ENCODE results near the gene RBMS2.

RBMS2 gene

DNA sequence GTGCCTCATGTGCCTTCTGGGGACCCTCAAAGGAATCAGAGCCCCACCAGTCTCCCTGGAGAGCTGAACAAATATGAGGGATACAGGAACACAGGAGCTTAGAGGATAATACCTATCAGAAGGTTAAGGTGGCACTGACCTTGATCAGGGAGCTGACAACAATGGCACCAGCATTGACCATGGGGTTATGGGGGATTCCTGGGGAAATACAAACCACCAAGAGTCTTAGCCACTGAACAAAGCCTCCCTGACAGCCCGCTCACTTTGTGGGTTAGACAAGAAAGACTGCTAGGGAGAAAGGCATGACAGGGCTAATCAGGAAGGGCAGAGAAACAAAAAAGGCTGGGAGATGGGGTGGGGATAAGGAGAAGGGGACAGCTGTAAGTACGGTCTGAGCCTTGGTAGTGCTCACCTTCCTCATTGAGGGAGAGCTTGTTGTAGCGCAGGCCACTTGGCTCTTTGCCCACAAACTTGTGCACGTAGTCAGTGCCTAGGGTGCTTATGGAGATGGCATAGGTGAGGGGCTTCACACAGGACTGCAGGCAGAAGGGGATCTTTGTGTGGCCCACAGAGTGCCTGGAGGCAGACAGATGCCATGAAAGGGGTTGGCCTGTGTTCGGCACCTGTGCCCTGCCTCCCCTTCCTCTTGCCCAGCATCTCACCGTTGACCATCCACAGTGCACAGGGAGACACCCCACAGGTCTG is 43.9 kb upstream of the RBMS2 start:
- ChIA-PET POLR2A (interaction anchor here (1.3 kb wide), 1 partner anchor 256 kb away, joined by 4 read pairs; the partner anchor contains the start of gene RNF41), CTCF (interaction anchor here (0.6 kb wide), 1 partner anchor 14 kb away, joined by 4 read pairs; no protein-coding TSS in a partner anchor)
- Histone ChIP-seq H3K36me3 (ENCODE audit: control insufficient read depth in 2 of 2, insufficient read depth in 1 of 2, low read length in 2 of 2) (peaks cover 0 to 11% of the 10 kb centered on the region in 2 experiments; a peak in 2 of 3 replicates), H3K4me3 (ENCODE audit: low read depth, low read length) (no peak overlapping the region), H3K9me3 (ENCODE audit: control insufficient read depth, insufficient read depth, low read depth, low read length) (no peaks in the 10 kb centered on the region), H3K4me1 (ENCODE audit: control insufficient read depth, insufficient read depth, low read length) (no peaks in the 10 kb centered on the region), H3K27ac (ENCODE audit: extremely low read depth, low read depth, low read length) (no peak overlapping the region)
- no peak for TF ChIP-seq WT1 (tag by site-specific recombination; IDR thresholded peaks at IDR 0.05)

DNA sequence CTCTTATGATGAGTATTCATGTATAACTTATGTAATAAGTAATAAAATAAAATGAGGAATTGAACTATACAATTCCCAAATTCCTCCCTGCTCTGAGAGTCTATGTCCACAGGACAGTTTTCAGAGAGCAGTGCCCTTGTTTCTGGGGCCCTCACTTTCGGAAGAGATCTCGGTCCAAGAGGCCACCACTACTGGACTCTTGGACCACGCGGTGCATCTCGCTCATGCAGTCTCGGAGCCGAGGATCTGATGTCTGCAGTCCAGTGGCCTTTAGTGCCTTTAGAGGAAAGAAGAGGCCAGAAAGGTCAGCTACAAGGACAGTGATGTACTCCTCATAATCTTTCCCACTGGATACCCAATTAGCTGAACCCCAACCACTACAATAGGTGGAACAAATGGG is 42.0 kb upstream of the RBMS2 start:
- H3K9me3 ChIP-seq (ENCODE audit: control insufficient read depth, insufficient read depth, low read depth, low read length), result no peaks in the 10 kb centered on the region
- peaks cover 0 to 1% of the 10 kb centered on the region in 2 experiments; a peak in 1 of 3 replicates for H3K36me3 ChIP-seq (ENCODE audit: control insufficient read depth in 2 of 2, insufficient read depth in 1 of 2, low read length in 2 of 2)
- POLR2A ChIA-PET, result interaction anchor here (0.5 kb wide), 1 partner anchor 168 kb away, joined by 3 read pairs; no protein-coding TSS in a partner anchor
- no peaks in the 10 kb centered on the region for H3K4me1 ChIP-seq (ENCODE audit: control insufficient read depth, insufficient read depth, low read length)
- CTCF ChIA-PET, result no interaction called here
- no peak overlapping the region for H3K27ac ChIP-seq (ENCODE audit: extremely low read depth, low read depth, low read length)
- no peak for TF ChIP-seq MEIS1 (CRISPR knock-in tag; IDR thresholded peaks at IDR 0.05; ENCODE audit: borderline replicate concordance)
- no peak for TF ChIP-seq ZNF146 (tag by site-specific recombination; IDR thresholded peaks at IDR 0.05)
- TF ChIP-seq ZNF114 (tag by site-specific recombination; IDR thresholded peaks at IDR 0.05), result no peak
- no peak overlapping the region for H3K4me3 ChIP-seq (ENCODE audit: low read depth, low read length)

DNA sequence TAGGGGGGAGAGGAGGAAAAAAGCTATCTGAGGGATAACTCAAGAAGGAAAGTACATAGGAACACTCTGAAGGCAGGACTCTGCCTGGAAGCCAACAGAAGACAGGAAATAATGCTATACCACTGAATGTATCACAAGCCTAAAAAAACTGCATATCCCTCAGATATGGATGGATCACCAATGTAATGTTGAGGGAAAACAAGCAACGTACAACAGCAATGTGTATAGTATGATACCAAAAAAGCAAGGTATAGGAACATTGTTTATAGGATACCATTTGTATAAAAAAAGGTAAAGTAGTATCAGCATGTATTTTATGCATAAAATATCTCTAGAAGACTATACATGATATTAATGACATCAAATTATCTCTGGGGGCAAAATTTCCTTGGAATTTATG is 37.1 kb upstream of the RBMS2 start:
- Histone ChIP-seq H3K4me1 (ENCODE audit: control insufficient read depth, insufficient read depth, low read length) (no peaks in the 10 kb centered on the region), H3K27ac (ENCODE audit: extremely low read depth, low read depth, low read length) (no peak overlapping the region), H3K9me3 (ENCODE audit: control insufficient read depth, insufficient read depth, low read depth, low read length) (no peaks in the 10 kb centered on the region), H3K4me3 (ENCODE audit: low read depth, low read length) (no peak overlapping the region), H3K36me3 (ENCODE audit: control insufficient read depth in 2 of 2, insufficient read depth in 1 of 2, low read length in 2 of 2) (no peaks in the 10 kb centered on the region)
- ChIA-PET CTCF (interaction anchor here (0.6 to 0.7 kb wide), 3 partner anchors 278 to 489 kb away, joined by 3 read pairs; partner anchors contain the start of gene SMARCC2), POLR2A (no interaction called here)
- TF ChIP-seq ZNF266 (tag by site-specific recombination; IDR thresholded peaks at IDR 0.05; ENCODE audit: low read depth) (no peak), ZNF133 (tag by site-specific recombination; IDR thresholded peaks at IDR 0.05) (peak; percentile 91)

DNA sequence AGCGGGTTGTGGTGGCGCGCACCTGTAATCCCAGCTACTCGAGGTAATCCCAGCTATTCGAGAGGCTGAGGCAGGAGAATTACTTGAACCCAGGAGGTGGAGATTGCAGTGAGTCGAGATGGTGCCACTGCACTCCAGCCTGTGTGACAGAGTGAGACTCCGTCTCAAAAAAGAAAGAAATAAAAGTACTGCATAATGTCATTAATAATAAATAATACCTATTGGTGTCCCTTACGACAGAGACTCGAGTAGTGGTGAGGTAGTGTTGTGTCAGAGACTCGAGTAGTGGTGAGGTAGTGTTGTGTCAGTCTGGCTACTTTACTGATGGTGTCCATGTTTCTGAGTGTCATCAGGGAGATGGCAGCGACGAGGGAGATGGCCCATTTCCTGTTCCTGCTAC is 34.9 kb upstream of the RBMS2 start:
- CTCF ChIA-PET, result no interaction called here
- Histone ChIP-seq H3K36me3 (ENCODE audit: control insufficient read depth in 2 of 2, insufficient read depth in 1 of 2, low read length in 2 of 2) (no peaks in the 10 kb centered on the region), H3K9me3 (ENCODE audit: control insufficient read depth, insufficient read depth, low read depth, low read length) (no peaks in the 10 kb centered on the region), H3K27ac (ENCODE audit: extremely low read depth, low read depth, low read length) (no peak overlapping the region), H3K4me1 (ENCODE audit: control insufficient read depth, insufficient read depth, low read length) (no peaks in the 10 kb centered on the region), H3K4me3 (ENCODE audit: low read depth, low read length) (no peak overlapping the region)
- POLR2A ChIA-PET, result no interaction called here
- TF ChIP-seq, protein P1, sequence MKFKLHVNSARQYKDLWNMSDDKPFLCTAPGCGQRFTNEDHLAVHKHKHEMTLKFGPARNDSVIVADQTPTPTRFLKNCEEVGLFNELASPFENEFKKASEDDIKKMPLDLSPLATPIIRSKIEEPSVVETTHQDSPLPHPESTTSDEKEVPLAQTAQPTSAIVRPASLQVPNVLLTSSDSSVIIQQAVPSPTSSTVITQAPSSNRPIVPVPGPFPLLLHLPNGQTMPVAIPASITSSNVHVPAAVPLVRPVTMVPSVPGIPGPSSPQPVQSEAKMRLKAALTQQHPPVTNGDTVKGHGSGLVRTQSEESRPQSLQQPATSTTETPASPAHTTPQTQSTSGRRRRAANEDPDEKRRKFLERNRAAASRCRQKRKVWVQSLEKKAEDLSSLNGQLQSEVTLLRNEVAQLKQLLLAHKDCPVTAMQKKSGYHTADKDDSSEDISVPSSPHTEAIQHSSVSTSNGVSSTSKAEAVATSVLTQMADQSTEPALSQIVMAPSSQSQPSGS (tag by site-specific recombination; IDR thresholded peaks at IDR 0.05; ENCODE audit: low read depth), result peak; percentile 93
- no peak for TF ChIP-seq BCL11B (tag by site-specific recombination; IDR thresholded peaks at IDR 0.05; ENCODE audit: low read depth)

DNA sequence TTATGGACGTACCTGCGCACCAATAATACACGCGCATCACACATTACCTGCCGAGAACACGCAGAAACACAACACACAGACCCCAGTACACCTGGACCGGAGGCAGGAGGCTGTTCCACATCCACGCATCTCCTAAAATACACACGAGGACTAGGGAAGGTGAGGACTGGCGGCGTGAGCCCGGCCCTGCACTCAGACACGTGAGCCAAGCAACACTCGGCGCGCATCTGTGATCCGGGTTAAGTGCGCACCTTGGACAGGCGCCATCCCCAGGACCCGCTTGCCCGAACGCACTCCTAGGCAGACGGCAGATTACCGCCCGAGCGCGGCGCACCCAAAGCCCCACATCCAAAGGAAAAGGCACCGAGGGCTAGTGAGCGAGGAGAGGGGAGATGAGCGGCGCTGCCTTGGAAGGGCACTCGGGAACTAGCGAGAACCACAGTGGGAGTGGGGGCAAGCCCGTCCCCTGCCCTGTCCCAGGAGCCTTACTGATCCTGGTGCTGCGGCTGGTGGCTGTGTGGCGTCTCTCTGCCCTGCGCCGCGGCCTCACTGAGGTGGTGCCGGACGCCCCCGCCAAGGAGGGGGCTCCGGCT is 34.1 kb upstream of the RBMS2 start:
- Histone ChIP-seq H3K4me1 (ENCODE audit: control insufficient read depth, insufficient read depth, low read length) (no peaks in the 10 kb centered on the region), H3K4me3 (ENCODE audit: low read depth, low read length) (peak overlapping the region; percentile 56), H3K36me3 (ENCODE audit: control insufficient read depth in 2 of 2, insufficient read depth in 1 of 2, low read length in 2 of 2) (no peaks in the 10 kb centered on the region), H3K27ac (ENCODE audit: extremely low read depth, low read depth, low read length) (peak overlapping the region; percentile 60; the same call in 1 of the 2 replicates), H3K9me3 (ENCODE audit: control insufficient read depth, insufficient read depth, low read depth, low read length) (no peaks in the 10 kb centered on the region)
- ChIA-PET CTCF (interaction anchor here (0.9 to 1.0 kb wide), 4 partner anchors 9 to 298 kb away, joined by 3 to 4 read pairs (median 3); partner anchors contain the start of gene SMARCC2), POLR2A (interaction anchor here (0.6 to 1.2 kb wide), 7 partner anchors 9 to 172 kb away, joined by 3 to 11 read pairs (median 4); partner anchors contain the start of genes CNPY2, RBMS2, SPRYD4 and STAT2)
- TF ChIP-seq ZNF24 (tag by site-specific recombination; IDR thresholded peaks at IDR 0.05), result 0 out of 2 replicates have a peak, but pooled peaks have one; percentile 25
- TF ChIP-seq ZNF76 (tag by site-specific recombination; IDR thresholded peaks at IDR 0.05; ENCODE audit: borderline replicate concordance, low read depth), result peak; percentile 47; the same call in 1 of the 2 replicates
- 0 out of 2 replicates have a peak, but pooled peaks have one; percentile 20 for TF ChIP-seq ZNF792 (tag by site-specific recombination; IDR thresholded peaks at IDR 0.05)
- 0 out of 2 replicates have a peak, but pooled peaks have one; percentile 29 for TF ChIP-seq ZNF341 (tag by site-specific recombination; IDR thresholded peaks at IDR 0.05; ENCODE audit: low read depth)
- 0 out of 2 replicates have a peak, but pooled peaks have one; percentile 15 for TF ChIP-seq RBAK (tag by site-specific recombination; IDR thresholded peaks at IDR 0.05)
- TF ChIP-seq, protein P2, sequence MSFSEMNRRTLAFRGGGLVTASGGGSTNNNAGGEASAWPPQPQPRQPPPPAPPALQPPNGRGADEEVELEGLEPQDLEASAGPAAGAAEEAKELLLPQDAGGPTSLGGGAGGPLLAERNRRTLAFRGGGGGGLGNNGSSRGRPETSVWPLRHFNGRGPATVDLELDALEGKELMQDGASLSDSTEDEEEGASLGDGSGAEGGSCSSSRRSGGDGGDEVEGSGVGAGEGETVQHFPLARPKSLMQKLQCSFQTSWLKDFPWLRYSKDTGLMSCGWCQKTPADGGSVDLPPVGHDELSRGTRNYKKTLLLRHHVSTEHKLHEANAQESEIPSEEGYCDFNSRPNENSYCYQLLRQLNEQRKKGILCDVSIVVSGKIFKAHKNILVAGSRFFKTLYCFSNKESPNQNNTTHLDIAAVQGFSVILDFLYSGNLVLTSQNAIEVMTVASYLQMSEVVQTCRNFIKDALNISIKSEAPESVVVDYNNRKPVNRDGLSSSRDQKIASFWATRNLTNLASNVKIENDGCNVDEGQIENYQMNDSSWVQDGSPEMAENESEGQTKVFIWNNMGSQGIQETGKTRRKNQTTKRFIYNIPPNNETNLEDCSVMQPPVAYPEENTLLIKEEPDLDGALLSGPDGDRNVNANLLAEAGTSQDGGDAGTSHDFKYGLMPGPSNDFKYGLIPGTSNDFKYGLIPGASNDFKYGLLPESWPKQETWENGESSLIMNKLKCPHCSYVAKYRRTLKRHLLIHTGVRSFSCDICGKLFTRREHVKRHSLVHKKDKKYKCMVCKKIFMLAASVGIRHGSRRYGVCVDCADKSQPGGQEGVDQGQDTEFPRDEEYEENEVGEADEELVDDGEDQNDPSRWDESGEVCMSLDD (tag by site-specific recombination; IDR thresholded peaks at IDR 0.05), result peak; percentile 46; the same call in 1 of the 2 replicates
- TF ChIP-seq OSR2 (tag by site-specific recombination; IDR thresholded peaks at IDR 0.05), result no peak
- peak; percentile 91 for TF ChIP-seq ZNF600 (tag by site-specific recombination; IDR thresholded peaks at IDR 0.05)
- peak; percentile 82 for TF ChIP-seq ZBTB20 (tag by site-specific recombination; IDR thresholded peaks at IDR 0.05)
- no peak for TF ChIP-seq ZNF121 (tag by site-specific recombination; IDR thresholded peaks at IDR 0.05)

Measured in HEK293 (cell line).